ENCODE data around the gene FAM210B.
A peak's percentile ranks its signal among the peaks of the same experiment; 100 is the strongest.
"Not testable (repeated sequence)": the region's sequence is repeated elsewhere in the genome, so short reads cannot be mapped to it uniquely, and the experiment has no call there.

Gene FAM210B

DNA sequence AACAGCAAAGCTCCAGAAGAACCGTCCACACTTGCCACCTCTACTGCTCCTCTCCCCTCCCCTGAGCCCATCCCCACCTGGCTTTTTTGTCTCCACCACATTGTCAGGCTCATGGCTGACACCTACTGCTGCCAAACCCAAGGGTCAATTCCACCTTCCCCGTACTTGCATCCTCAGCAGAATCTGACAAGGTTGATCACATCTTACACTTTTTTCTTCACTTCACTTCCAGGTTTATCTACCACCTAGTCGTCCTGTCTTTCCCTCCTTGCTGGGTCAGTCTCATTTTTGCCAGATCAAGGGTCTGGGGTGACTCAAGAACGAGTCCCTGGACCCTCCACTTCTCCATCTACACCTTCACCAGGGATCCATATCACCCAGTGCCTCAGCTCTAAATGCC lies 30.1 kb downstream of the FAM210B start:
- DNase-seq: no peak
- in situ Hi-C loops (cut with HindIII; ENCODE audit: low pct_ligation_motif_present, low pct_unique_long_range_greater_than_20kb, low sequenced_read_pairs): no loop called here

DNA sequence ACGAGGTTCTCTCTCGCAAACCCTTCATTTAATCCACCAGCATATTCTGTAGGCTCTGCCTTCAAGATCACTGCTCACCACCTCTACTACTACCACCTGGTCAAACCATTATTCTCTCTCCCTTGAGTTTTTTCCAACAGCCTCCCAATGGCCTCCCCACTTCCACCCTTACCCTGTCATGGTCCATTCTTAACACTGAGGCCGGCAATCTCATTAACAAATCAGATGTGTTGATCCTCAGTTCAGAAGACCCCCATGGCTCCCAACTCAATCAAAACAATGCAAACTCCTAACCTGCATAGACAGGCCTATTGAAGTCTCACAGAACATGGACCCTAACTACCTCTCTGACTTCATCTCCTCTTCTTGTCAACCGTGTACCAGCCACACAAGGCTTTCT lies 31.0 kb downstream of the FAM210B start:
- in situ Hi-C loops (cut with HindIII; ENCODE audit: low pct_ligation_motif_present, low pct_unique_long_range_greater_than_20kb, low sequenced_read_pairs): no loop called here
- DNase-seq: no peak

DNA sequence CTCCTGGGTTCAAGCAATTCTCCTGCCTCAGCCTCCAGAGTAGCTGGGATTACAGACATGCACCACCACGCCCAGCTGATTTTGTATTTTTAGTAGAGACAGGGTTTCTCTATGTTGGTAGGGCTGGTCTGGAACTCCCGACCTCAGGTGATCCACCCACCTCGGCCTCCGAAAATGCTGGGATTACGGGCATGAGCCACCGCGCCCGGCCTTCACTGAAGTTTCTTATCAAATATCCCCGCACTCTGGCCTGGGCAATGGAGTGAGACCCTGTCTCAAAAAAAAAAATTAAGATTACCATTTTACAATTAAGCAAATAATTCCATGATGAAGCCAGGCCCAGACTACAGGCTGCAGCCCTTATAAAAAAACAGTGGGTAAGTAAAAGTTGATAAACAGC lies 31.6 kb downstream of the FAM210B start:
- in situ Hi-C loops (cut with HindIII; ENCODE audit: low pct_ligation_motif_present, low pct_unique_long_range_greater_than_20kb, low sequenced_read_pairs); DNase-seq: not testable (repeated sequence)

DNA sequence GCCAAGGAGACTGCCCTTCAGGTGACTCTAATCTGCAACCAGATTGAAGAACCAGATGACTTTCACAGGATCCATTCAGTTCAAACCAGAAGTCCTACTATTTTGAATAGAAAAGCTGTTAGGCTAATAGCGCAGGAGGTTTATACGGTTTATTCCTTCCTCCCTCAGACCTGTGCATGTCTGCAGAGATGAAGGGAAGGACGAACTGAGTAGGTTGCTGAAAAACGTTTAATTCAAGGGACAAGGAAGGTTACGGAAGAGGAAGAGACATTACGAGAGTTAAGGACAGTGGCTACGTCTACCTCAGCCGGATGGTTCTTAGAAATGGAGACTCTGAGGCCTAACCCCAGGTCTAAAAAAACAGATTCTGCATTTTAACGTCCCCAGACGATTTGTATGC lies 32.3 kb downstream of the FAM210B start:
- in situ Hi-C loops (cut with HindIII; ENCODE audit: low pct_ligation_motif_present, low pct_unique_long_range_greater_than_20kb, low sequenced_read_pairs): no loop called here
- no peak for DNase-seq

DNA sequence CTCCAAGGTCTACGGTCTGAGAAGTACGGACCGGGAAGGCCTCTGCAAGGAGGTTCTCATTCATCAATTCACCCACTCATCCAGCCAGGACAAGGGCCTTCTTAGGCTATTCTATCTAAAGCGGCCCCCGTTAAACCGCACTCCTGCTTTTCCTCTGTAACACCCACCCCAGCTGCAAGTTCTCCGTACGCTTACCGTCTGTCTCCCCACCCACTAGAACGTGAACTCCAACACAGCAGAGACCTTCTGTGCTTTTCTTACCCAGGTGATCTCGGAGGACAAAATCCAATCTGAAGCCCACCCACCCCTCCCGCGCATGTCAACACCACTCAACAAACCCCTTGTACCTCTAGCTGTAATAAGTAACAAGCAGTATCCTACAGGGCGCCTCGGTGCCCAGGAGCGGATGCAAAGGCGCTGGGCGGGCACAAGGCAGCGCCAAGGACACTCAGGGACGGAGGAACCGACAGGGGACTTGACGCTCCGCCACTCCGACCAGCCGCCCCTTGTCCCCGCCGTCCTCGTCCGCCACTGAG lies 32.9 kb downstream of the FAM210B start:
- DNase-seq: no peak
- in situ Hi-C loops (cut with HindIII; ENCODE audit: low pct_ligation_motif_present, low pct_unique_long_range_greater_than_20kb, low sequenced_read_pairs): no loop called here

DNA sequence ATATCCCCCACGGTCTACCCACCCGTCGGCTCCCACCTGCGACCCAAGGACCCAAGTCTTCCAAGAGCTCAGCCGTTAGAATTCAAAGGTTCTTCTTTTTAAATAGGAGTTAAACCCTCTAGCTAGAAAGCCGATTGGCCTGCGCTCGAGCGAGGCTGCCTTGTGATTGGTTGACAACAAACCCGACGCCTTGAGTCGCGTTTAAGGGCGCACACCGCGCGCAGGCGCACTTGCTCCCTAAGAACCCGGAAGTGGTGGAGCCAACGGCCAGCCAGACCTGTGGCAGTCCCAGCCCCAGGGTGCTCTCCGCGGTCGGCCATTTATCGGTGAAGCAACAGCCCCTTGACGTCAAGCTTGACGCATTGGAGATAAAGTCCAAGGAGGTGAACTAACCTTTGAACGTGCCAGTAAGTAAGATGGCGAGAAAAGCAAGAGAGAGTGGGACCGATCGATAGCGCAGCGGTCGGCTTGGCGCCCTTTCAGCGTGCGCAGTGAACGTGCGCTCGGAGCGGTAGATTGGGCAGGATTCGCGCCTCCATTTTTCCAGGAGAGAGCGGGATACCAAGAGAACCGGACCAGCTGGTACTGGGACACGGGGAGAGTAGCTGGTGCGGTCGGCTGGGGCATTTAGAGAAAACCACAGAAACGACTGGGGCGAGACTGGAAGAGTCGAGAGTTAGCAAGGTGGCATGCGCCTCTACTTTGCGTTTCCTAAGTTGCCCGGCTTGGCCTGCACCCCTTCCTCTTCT lies 33.5 kb downstream of the FAM210B start, which contains the start of the genes AURKA and CSTF1:
Gene AURKA (minus strand): TSS at position 84 of the 749 bp plus-strand sequence. CDS start 4,018 bp downstream, outside the sequence.
Gene CSTF1 (plus strand): TSS at position 514 of the 749 bp plus-strand sequence. CDS start 2,908 bp downstream, outside the sequence.
- peak; percentile 98 for DNase-seq
- in situ Hi-C loops (cut with HindIII; ENCODE audit: low pct_ligation_motif_present, low pct_unique_long_range_greater_than_20kb, low sequenced_read_pairs): no loop called here

DNA sequence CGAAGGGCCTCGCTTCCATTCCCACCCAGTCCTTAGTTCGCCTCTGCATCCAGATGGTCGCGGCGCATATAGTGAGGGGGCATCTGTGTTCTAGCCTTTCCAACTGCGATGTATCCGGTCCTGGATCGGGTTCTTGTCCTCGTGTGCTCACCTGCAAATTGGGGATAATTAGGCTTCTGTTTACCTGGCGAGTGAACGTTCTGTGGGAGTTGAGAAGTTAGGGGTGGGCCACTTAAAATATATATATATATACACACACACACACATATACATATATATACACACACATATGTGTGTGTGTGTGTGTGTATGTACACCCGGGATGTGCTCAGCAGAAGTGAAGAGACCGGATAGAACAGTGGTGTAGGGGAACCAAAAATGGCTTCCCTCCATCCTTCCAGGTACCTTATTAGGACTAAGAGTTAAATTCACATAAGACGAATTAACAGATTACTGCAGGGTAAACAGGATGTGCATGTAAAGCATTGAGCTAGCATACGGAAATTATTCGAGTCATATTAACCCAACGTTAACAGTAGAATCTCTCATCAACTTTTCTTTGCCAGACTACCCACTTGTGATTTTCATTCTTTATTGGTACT lies 34.2 kb downstream of the FAM210B start:
- in situ Hi-C loops (cut with HindIII; ENCODE audit: low pct_ligation_motif_present, low pct_unique_long_range_greater_than_20kb, low sequenced_read_pairs): no loop called here
- DNase-seq: no peak

DNA sequence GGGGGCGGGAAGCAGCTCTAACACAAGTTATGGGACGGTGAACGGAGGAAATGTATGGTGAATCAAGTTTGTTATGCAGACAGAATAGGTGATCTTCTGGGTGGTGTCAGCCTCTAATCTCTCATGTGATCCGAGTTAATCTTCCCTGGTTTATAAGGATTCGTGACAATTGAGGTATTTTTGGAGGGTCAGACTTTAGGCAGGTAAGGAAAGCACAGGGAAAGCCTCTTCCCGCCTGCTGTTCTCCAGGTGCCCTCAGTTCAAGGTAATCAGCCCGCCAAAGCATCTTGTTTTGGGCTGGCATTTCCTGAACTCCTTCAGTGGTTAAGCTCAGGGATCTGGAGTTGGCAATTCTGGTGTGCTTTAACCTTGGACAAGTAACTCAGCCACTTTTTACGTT lies 34.9 kb downstream of the FAM210B start:
- in situ Hi-C loops (cut with HindIII; ENCODE audit: low pct_ligation_motif_present, low pct_unique_long_range_greater_than_20kb, low sequenced_read_pairs): no loop called here

DNA sequence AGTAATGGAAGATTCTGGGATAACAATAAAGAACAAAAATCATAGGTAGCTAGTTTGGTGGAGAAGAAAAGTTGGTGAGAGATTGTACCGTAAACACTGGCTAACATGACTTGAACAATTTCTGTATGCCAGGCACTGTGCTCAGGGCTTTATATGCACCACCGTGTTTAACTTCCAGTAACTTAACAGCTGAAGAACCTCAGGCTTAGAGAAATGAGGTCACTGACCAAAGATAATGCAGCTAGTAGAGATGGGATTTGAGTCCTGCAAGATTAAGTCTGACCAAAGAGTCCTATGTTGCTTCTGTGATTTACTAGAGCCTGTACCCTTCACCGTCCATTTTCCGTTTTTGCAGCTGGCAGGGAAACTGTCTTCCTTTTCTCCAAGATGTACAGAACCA lies 36.4 kb downstream of the FAM210B start:
- no peak for DNase-seq
- in situ Hi-C loops (cut with HindIII; ENCODE audit: low pct_ligation_motif_present, low pct_unique_long_range_greater_than_20kb, low sequenced_read_pairs): no loop called here

More for the DNA sequence above, 34.9 kb downstream of the FAM210B start:
- no peak for DNase-seq

DNA sequence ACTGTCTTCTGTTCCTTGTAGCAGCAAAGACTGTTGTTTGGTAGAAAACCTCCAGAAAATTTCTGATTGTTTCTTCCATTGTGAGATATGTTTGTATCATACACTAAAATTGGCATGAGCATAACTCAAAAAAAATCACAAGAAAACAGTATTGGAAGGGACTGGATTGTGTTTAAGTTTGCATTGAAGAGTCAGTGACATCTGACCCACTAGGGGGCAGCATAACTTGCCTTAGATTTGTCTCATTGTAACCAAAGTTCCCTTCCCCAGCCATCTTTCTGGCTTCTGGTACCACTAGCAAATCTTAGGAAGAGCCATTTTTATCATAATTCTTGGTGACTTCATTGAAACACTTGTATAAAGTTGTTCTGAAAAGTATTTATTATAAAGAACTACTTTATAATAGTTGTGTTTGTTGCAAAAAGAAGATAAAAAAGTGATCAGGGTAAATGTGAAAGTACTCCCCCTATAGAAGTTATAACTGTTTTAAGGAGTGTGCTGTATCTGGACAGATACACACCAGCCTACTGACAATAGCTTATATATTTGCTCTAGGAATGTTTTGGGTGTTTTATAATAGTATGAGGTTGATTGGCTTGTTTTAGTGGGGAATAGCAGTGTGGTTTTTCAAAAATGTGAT lies 41.3 kb downstream of the FAM210B start:
- in situ Hi-C loops (cut with HindIII; ENCODE audit: low pct_ligation_motif_present, low pct_unique_long_range_greater_than_20kb, low sequenced_read_pairs): no loop called here
- peak; percentile 65 for DNase-seq

DNA sequence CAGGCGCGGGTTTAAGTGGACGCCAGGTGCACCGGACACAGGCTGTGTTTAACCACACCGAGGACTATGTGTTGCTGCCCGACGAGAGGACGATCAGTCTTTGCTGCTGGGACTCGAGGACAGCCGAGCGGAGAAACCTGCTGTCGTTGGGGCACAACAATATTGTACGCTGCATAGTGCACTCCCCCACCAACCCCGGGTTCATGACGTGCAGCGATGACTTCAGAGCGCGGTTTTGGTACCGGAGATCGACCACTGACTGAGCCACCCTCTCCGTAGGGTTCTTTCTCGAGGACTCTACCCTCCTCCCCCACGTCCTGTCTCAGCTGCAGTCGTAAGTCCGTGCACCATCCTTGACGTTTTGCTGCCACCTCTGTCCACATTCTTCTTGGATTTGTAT lies 44.7 kb downstream of the FAM210B start:
- DNase-seq: no peak
- in situ Hi-C loops (cut with HindIII; ENCODE audit: low pct_ligation_motif_present, low pct_unique_long_range_greater_than_20kb, low sequenced_read_pairs): no loop called here

DNA sequence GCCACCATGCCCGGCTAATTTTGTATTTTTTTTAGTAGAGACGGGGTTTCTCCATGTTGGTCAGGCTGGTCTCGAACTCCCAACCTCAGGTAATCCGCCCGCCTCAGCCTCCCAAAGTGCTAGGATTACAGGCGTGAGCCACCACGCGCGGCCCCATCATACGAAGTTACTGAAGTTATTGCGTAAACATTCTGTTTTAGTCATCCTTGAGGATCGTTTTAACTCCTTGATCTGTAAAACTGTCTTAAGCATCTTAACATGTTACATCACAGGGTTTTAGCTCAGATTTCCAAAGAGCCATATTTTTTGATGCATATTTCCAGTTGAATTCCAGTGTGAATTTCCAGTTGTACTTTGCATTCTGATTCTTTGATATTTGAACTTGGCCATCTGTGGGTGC lies 46.6 kb downstream of the FAM210B start:
- in situ Hi-C loops (cut with HindIII; ENCODE audit: low pct_ligation_motif_present, low pct_unique_long_range_greater_than_20kb, low sequenced_read_pairs); DNase-seq: not testable (repeated sequence)

DNA sequence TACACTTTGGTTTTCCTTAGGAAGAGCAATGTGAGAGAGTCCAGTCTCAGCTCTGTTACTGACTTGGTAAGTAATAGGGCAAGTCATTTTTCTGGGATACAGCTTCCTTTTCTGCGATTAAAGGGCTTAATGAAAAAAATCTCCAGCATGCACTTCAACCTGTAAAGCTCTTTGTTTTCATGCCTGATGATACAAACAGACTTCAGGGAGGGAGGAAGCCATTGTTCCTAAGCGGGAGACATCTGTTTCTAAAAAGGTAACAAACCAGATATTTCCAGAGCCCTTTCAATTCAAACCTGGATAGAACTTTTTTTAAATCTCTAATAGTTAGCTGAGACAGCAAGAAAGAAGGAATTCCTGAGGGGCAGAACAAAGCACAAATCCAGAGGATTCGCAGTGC lies 48.1 kb downstream of the FAM210B start:
- DNase-seq: no peak
- in situ Hi-C loops (cut with HindIII; ENCODE audit: low pct_ligation_motif_present, low pct_unique_long_range_greater_than_20kb, low sequenced_read_pairs): no loop called here

DNA sequence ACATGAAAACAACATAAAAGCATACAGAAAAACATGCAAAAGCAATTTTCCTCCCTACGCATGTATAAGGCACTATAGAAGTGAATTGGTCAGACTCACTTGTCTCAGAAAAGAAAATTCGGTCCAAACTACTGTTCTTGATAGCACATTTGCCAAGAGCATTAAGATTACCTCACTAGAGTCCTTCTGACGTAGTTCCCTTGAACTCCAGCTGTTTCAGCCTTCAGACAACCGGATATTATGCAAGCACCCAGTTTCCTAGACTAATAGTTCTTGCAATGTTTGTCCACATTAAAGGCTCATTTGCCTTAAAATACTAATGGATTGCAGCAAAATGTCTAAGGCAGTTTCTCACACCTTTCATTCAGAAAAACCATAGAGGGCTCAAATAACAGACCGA lies 50.7 kb downstream of the FAM210B start:
- in situ Hi-C loops (cut with HindIII; ENCODE audit: low pct_ligation_motif_present, low pct_unique_long_range_greater_than_20kb, low sequenced_read_pairs): no loop called here
- no peak for DNase-seq

DNA sequence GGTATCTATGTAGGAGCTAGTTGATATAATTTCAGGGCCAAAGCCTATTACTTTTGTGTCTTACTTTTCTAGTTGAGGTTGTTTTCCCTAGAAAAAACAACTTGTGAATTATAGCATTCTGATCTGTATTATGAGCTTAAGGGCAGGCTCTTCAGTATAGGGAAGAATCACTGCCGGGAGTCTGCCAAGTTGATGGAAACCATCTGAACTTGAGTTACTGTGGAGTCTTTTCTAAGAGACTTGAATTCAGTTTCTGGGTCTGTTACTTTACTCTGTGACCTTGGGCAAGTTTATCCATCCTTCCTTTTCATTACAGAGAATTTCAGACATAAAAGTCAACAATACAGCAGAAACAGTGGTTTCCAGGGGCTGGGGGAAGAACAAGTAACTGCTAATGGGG lies 51.2 kb downstream of the FAM210B start:
- in situ Hi-C loops (cut with HindIII; ENCODE audit: low pct_ligation_motif_present, low pct_unique_long_range_greater_than_20kb, low sequenced_read_pairs): no loop called here
- no peak for DNase-seq

DNA sequence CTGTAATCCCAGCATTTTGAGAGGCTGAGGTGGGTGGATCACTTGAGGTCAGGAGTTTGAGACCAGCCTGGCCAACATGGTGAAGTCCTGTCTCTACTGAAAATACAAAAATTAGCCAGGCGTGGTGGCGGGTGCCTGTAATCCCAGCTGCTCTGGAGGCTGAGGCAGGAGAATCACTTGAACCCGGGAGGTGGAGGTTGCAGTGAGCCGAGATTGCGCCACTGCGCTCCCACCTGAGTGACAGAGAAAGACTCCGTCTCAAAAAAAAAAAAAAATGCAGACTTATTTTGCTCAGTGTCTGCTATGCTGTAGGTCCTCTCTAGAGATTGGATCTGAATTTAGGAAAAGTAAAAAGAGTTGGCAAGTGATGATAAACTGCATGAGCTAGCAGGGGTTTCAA lies 52.5 kb downstream of the FAM210B start:
- in situ Hi-C loops (cut with HindIII; ENCODE audit: low pct_ligation_motif_present, low pct_unique_long_range_greater_than_20kb, low sequenced_read_pairs); DNase-seq: not testable (repeated sequence)

DNA sequence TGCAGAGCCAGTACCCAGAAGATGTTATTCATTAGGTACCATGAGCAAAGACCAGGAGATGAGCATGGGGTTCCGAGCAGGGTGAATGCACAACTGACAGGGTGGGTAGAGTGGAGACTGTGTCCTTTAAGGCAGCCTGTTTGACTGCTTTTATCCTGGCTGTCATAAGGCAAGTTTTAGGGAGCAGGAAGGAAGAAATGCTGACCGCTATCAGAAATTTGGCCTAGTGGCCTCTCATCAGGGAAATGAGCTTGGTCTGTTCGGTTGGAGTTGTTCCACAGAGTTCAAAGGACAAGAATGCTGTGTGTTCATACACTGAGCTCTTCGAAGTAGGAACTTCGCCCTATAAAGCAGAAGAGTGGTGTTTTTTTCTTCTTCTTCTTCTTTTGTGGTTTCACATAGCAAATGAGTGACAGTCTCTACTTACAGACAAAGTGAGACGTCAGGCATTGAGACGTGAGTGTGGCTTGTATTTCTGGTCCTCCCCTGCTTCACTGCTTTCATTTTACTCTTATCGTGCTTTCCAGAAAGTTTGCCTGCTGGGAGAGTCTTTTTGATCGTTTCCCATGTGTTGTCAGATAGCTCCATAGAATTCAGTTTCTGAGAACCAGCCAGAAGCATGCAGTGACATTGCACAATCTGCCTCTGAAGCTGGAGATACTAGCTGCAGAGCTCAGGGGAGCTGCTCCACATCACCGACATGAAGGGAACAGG lies 53.1 kb downstream of the FAM210B start, which contains the start of gene CASS4:
Gene CASS4 (plus strand): TSS at position 502 of the 714 bp plus-strand sequence. CDS start 199 bp downstream, at position 701.
- DNase-seq: peak; percentile 59
- in situ Hi-C loops (cut with HindIII; ENCODE audit: low pct_ligation_motif_present, low pct_unique_long_range_greater_than_20kb, low sequenced_read_pairs): no loop called here

DNA sequence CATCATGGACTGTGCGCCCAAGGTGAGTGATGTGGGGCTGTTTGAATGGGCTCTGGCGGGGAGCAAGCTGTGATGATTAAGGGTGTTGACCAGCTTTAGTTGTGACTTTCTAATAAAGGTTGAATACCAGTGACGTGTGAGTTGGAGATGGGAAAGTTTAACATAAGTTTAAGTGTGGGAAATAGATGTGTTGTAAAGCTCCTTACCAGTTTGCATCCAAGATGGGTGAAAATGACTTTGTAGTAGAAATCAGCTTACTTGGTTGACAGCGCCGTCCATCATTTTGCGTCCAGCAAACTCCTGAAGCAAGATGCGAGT lies 53.7 kb downstream of the FAM210B start:
- DNase-seq: no peak
- in situ Hi-C loops (cut with HindIII; ENCODE audit: low pct_ligation_motif_present, low pct_unique_long_range_greater_than_20kb, low sequenced_read_pairs): no loop called here

DNA sequence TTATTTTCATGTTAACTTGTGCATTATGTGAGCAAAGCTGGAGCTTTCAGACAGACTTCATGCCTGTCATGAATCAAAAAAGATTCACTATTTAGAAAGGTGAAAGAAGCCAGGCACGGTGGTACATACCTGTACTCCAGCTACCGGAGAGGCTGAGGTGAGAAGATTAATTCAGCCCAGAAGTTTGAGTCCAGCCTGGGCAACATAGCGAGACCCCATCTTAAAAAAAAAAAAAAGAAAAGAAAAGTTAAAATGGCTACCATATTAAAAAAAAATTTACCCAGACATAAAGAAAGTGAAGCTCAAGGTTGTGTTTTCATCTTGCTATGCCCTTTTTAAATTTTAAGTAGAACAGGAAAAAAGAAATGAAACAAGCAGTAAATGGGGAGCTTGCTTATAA lies 54.2 kb downstream of the FAM210B start:
- DNase-seq: no peak
- in situ Hi-C loops (cut with HindIII; ENCODE audit: low pct_ligation_motif_present, low pct_unique_long_range_greater_than_20kb, low sequenced_read_pairs): no loop called here

Data from ACHN (cell line).